SJCRH30 (cell line): Measurements from ENCODE around the gene CLCNKA. TPM values are rescaled to one million over a fixed set of nuclear protein-coding genes. Genes with fewer than 3 reads are reported as not detected.
A peak's percentile ranks its signal among the peaks of the same experiment; 100 is the strongest.
"Not testable (repeated sequence)": the region's sequence is repeated elsewhere in the genome, so short reads cannot be mapped to it uniquely, and the experiment has no call there.

Source experiments
- DNase-seq, 2 experiments: peaks; one replicate each; pipeline ENCODE4 v3.0.0-alpha.2; 2015 to 2020
- H3K27ac ChIP-seq: fragments of 250-450 bp; sonication (Bioruptor Pico); 2 replicates; pipeline ENCODE4 v1.5.1; 2020; ENCODE audit warnings: mild to moderate bottlenecking, moderate library complexity
- H3K27me3 ChIP-seq: fragments of 250-450 bp; sonication (Bioruptor Pico); 2 replicates; pipeline ENCODE4 v1.5.1; 2020; ENCODE audit warnings: mild to moderate bottlenecking, moderate library complexity
- H3K36me3 ChIP-seq: fragments of 250-450 bp; sonication (Bioruptor Pico); 2 replicates; pipeline ENCODE4 v1.5.1; 2020; ENCODE audit warnings: mild to moderate bottlenecking, moderate library complexity
- H3K4me1 ChIP-seq: fragments of 250-450 bp; sonication (Bioruptor Pico); 2 replicates; pipeline ENCODE4 v1.5.1; 2020; ENCODE audit warnings: mild to moderate bottlenecking, moderate library complexity
- H3K4me3 ChIP-seq: fragments of 250-450 bp; sonication (Bioruptor Pico); 2 replicates; pipeline ENCODE4 v1.5.1; 2020; ENCODE audit warnings: mild to moderate bottlenecking, moderate library complexity
- H3K9me3 ChIP-seq: fragments of 250-450 bp; sonication (Bioruptor Pico); replicated peaks from 2 replicates; pipeline ENCODE4 v1.5.1; 2020; ENCODE audit warnings: mild to moderate bottlenecking, moderate library complexity
- total RNA-seq: library from RNA; depleted of rRNA; stranded (reverse); fragments of >200 nt; shearing (Covaris generic); gene quantifications from 2 replicates; pipeline ENCODE4 v1.2.3, GENCODE V29; 2014

CLCNKA gene
- total RNA-seq, 1 experiment from 2014 or later = 0.42 TPM

- DNase-seq, H3K4me3 ChIP-seq, H3K27ac ChIP-seq, H3K27me3 ChIP-seq, H3K9me3 ChIP-seq, H3K4me1 ChIP-seq, H3K36me3 ChIP-seq: not testable (repeated sequence)
Observed at GRCh38 chr1:16033103-16033632, 11.3 kb downstream of the CLCNKA start.

- peaks cover 23% of the 10 kb centered on the region for H3K27me3 ChIP-seq
- not testable (repeated sequence) for H3K4me3 ChIP-seq, H3K36me3 ChIP-seq, H3K9me3 ChIP-seq, DNase-seq, H3K27ac ChIP-seq, H3K4me1 ChIP-seq
Observed at GRCh38 chr1:16036461-16036860, 14.6 kb downstream of the CLCNKA start.

- DNase-seq = no peak
- Histone ChIP-seq H3K4me3 (no peak overlapping the region), H3K4me1 (no peaks in the 10 kb centered on the region), H3K9me3 (no peaks in the 10 kb centered on the region), H3K36me3 (no peaks in the 10 kb centered on the region), H3K27me3 (peaks cover 31% of the 10 kb centered on the region), H3K27ac (no peak overlapping the region)
Observed at GRCh38 chr1:16038620-16038912, 16.7 kb downstream of the CLCNKA start.

GRCh38 chr1:16039871-16040270 lies 18.0 kb downstream of the CLCNKA start:
- H3K4me3 ChIP-seq, H3K36me3 ChIP-seq, DNase-seq, H3K9me3 ChIP-seq, H3K27ac ChIP-seq, H3K4me1 ChIP-seq: not testable (repeated sequence)
- H3K27me3 ChIP-seq = peaks cover 36% of the 10 kb centered on the region

- H3K27ac ChIP-seq = no peak overlapping the region
- no peaks in the 10 kb centered on the region for H3K9me3 ChIP-seq
- H3K4me1 ChIP-seq = no peaks in the 10 kb centered on the region
- H3K27me3 ChIP-seq = peaks cover 36% of the 10 kb centered on the region
- no peak for DNase-seq
- no peaks in the 10 kb centered on the region for H3K36me3 ChIP-seq
- H3K4me3 ChIP-seq = no peak overlapping the region
Observed at GRCh38 chr1:16041200-16041599, 19.4 kb downstream of the CLCNKA start.

- Histone ChIP-seq H3K27me3 (peaks cover 42% of the 10 kb centered on the region), H3K27ac (no peak overlapping the region), H3K36me3 (no peaks in the 10 kb centered on the region), H3K4me3 (no peak overlapping the region), H3K4me1 (no peaks in the 10 kb centered on the region), H3K9me3 (no peaks in the 10 kb centered on the region)
- no peak for DNase-seq
Observed at GRCh38 chr1:16042096-16042495, 20.3 kb downstream of the CLCNKA start.

GRCh38 chr1:16042654-16043053 lies 20.8 kb downstream of the CLCNKA start:
- H3K4me3 ChIP-seq, H3K9me3 ChIP-seq, H3K4me1 ChIP-seq, H3K36me3 ChIP-seq, DNase-seq, H3K27ac ChIP-seq: not testable (repeated sequence)
- peaks cover 42% of the 10 kb centered on the region for H3K27me3 ChIP-seq

GRCh38 chr1:16043521-16043920 lies 21.7 kb downstream of the CLCNKA start, which contains the start of gene CLCNKB:
TSS of gene CLCNKB (plus strand) at chr1:16043782. CDS start at chr1:16044493, 711 bp downstream.
- no peak for DNase-seq
- H3K36me3 ChIP-seq = no peaks in the 10 kb centered on the region
- no peak within 1 kb of the TSS for H3K27ac ChIP-seq
- no peak within 1 kb of the TSS for H3K4me3 ChIP-seq
- H3K9me3 ChIP-seq = no peaks in the 10 kb centered on the region
- peaks cover 37% of the 10 kb centered on the region for H3K27me3 ChIP-seq
- H3K4me1 ChIP-seq = no peaks in the 10 kb centered on the region

GRCh38 chr1:16043950-16044349 lies 22.1 kb downstream of the CLCNKA start:
- Histone ChIP-seq H3K27ac (no peak overlapping the region), H3K36me3 (no peaks in the 10 kb centered on the region), H3K4me3 (no peak overlapping the region), H3K9me3 (no peaks in the 10 kb centered on the region), H3K4me1 (no peaks in the 10 kb centered on the region), H3K27me3 (peaks cover 33% of the 10 kb centered on the region)
- DNase-seq = no peak

- H3K4me3 ChIP-seq = no peak overlapping the region
- no peaks in the 10 kb centered on the region for H3K9me3 ChIP-seq
- H3K27me3 ChIP-seq = peaks cover 23% of the 10 kb centered on the region
- H3K4me1 ChIP-seq = no peaks in the 10 kb centered on the region
- no peak for DNase-seq
- no peaks in the 10 kb centered on the region for H3K36me3 ChIP-seq
- no peak overlapping the region for H3K27ac ChIP-seq
Observed at GRCh38 chr1:16046842-16047241, 25.0 kb downstream of the CLCNKA start.

GRCh38 chr1:16047791-16048475 lies 26.1 kb downstream of the CLCNKA start:
- DNase-seq = no peak
- Histone ChIP-seq H3K36me3 (no peaks in the 10 kb centered on the region), H3K9me3 (no peaks in the 10 kb centered on the region), H3K4me3 (no peak overlapping the region), H3K27me3 (peaks cover 20% of the 10 kb centered on the region), H3K4me1 (no peaks in the 10 kb centered on the region), H3K27ac (no peak overlapping the region)

GRCh38 chr1:16048573-16049189 lies 26.8 kb downstream of the CLCNKA start:
- Histone ChIP-seq H3K27me3 (peaks cover 17% of the 10 kb centered on the region), H3K4me1 (no peaks in the 10 kb centered on the region), H3K36me3 (no peaks in the 10 kb centered on the region), H3K9me3 (no peaks in the 10 kb centered on the region), H3K4me3 (peak overlapping the region; percentile 31), H3K27ac (no peak overlapping the region)
- DNase-seq = peak; percentile 55 to 56

GRCh38 chr1:16050328-16050727 lies 28.5 kb downstream of the CLCNKA start:
- Histone ChIP-seq H3K4me1 (no peaks in the 10 kb centered on the region), H3K4me3 (no peak overlapping the region), H3K27ac (no peak overlapping the region), H3K9me3 (no peaks in the 10 kb centered on the region), H3K27me3 (peaks cover 17% of the 10 kb centered on the region), H3K36me3 (no peaks in the 10 kb centered on the region)
- DNase-seq = no peak

- no peak overlapping the region for H3K4me3 ChIP-seq
- H3K9me3 ChIP-seq = no peaks in the 10 kb centered on the region
- H3K27ac ChIP-seq = no peak overlapping the region
- H3K36me3 ChIP-seq = no peaks in the 10 kb centered on the region
- peaks cover 17% of the 10 kb centered on the region for H3K27me3 ChIP-seq
- DNase-seq = no peak
- no peaks in the 10 kb centered on the region for H3K4me1 ChIP-seq
Observed at GRCh38 chr1:16051039-16051438, 29.2 kb downstream of the CLCNKA start.

GRCh38 chr1:16051949-16052348 lies 30.1 kb downstream of the CLCNKA start:
- H3K4me1 ChIP-seq, H3K27ac ChIP-seq: not testable (repeated sequence)
- H3K27me3 ChIP-seq = peaks cover 12% of the 10 kb centered on the region

More at GRCh38 chr1:16051949-16052348, 30.1 kb downstream of the CLCNKA start:
- not testable (repeated sequence) for H3K36me3 ChIP-seq, DNase-seq, H3K4me3 ChIP-seq, H3K9me3 ChIP-seq
